HEK293 (cell line): ENCODE results near the gene RHOT2.

Source experiments
- CTCF ChIA-PET: fragments of 350-600 bp; formaldehyde crosslinking; extraction: SDS; loops from one replicate; lab custom pipeline; 2021; ENCODE audit warnings: antibody characterized with exemption; lab: Yijun Ruan, JAX
- POLR2A ChIA-PET: fragments of 300-600 bp; formaldehyde crosslinking; extraction: SDS; loops from one replicate; lab custom pipeline; 2020; ENCODE audit warnings: antibody characterized with exemption, inconsistent platforms; lab: Yijun Ruan, JAX
- H3K27ac ChIP-seq: fragments of 200-500 bp; sonication (Bioruptor generic); 2 replicates; pipeline ENCODE4 v1.5.1; 2014; ENCODE audit warnings: low read depth, low read length, control low read depth, inconsistent platforms; ENCODE audit errors: extremely low read depth
- H3K36me3 ChIP-seq, 2 experiments: fragments of 200-500 bp in 1 of 2; sonication (Bioruptor generic) in 1 of 2; 1 replicate in 1 of 2; 2 replicates in 1 of 2; pipeline ENCODE4 v1.5.1; 2014 to 2017; ENCODE audit warnings: inconsistent platforms in 2 of 2, low read length in 2 of 2; ENCODE audit not compliant: control insufficient read depth in 2 of 2, insufficient read depth in 1 of 2
- H3K4me1 ChIP-seq: fragments of 200-500 bp; sonication (Bioruptor generic); 2 replicates; pipeline ENCODE4 v1.5.1; 2014; ENCODE audit warnings: mild to moderate bottlenecking, low read length, inconsistent platforms; ENCODE audit not compliant: control insufficient read depth, insufficient read depth
- H3K4me3 ChIP-seq: 2 replicates; pipeline ENCODE4 v1.5.1; 2011; ENCODE audit warnings: low read depth, mild to moderate bottlenecking, control low read depth, low read length, moderate library complexity
- H3K9me3 ChIP-seq: fragments of 200-500 bp; sonication (Bioruptor generic); 2 replicates; pipeline ENCODE4 v1.5.1; 2014; ENCODE audit warnings: low read depth, low read length, inconsistent platforms; ENCODE audit not compliant: control insufficient read depth, insufficient read depth
- BCL11A ChIP-seq: fragments of 450-650 bp; formaldehyde crosslinking; IDR thresholded peaks from 2 replicates; pipeline ENCODE4 v1.5.1; 2016; ENCODE audit warnings: low read depth, missing biosample characterization, missing genetic modification characterization
- BCL11B ChIP-seq: fragments of 450-650 bp; formaldehyde crosslinking; IDR thresholded peaks from 2 replicates; pipeline ENCODE4 v1.5.1; 2016; ENCODE audit warnings: low read depth, missing biosample characterization, missing genetic modification characterization
- KLF1 ChIP-seq: fragments of 450-650 bp; formaldehyde crosslinking; IDR thresholded peaks from 2 replicates; pipeline ENCODE4 v1.5.1; 2016; ENCODE audit warnings: missing biosample characterization, missing genetic modification characterization
- KLF10 ChIP-seq: fragments of 450-650 bp; IDR thresholded peaks from 2 replicates; pipeline ENCODE4 v1.5.1; 2018; ENCODE audit warnings: missing biosample characterization, mild to moderate bottlenecking, missing genetic modification characterization
- KLF8 ChIP-seq: fragments of 450-650 bp; formaldehyde crosslinking; IDR thresholded peaks from 2 replicates; pipeline ENCODE4 v1.5.1; 2016; ENCODE audit warnings: missing biosample characterization, missing genetic modification characterization
- PATZ1 ChIP-seq: fragments of 450-650 bp; formaldehyde crosslinking; IDR thresholded peaks from 2 replicates; pipeline ENCODE4 v1.5.1; 2016; ENCODE audit warnings: missing biosample characterization, missing genetic modification characterization
- SCRT1 ChIP-seq: fragments of 450-650 bp; formaldehyde crosslinking; IDR thresholded peaks from 2 replicates; pipeline ENCODE4 v1.5.1; 2016; ENCODE audit warnings: missing biosample characterization, missing genetic modification characterization, borderline replicate concordance
- SCRT2 ChIP-seq: fragments of 450-650 bp; formaldehyde crosslinking; IDR thresholded peaks from 2 replicates; pipeline ENCODE4 v1.5.1; 2016; ENCODE audit warnings: missing biosample characterization, missing genetic modification characterization
- SP7 ChIP-seq: fragments of 450-650 bp; formaldehyde crosslinking; IDR thresholded peaks from 2 replicates; pipeline ENCODE4 v1.5.1; 2016; ENCODE audit warnings: missing biosample characterization, missing genetic modification characterization
- ZBTB49 ChIP-seq: fragments of 450-650 bp; formaldehyde crosslinking; IDR thresholded peaks from 2 replicates; pipeline ENCODE4 v1.5.1; 2016; ENCODE audit warnings: missing biosample characterization, missing genetic modification characterization, low read depth
- ZNF112 ChIP-seq: fragments of 450-650 bp; formaldehyde crosslinking; IDR thresholded peaks from 2 replicates; pipeline ENCODE4 v1.5.0; 2017; ENCODE audit warnings: missing biosample characterization, missing genetic modification characterization
- ZNF133 ChIP-seq: fragments of 450-650 bp; formaldehyde crosslinking; IDR thresholded peaks from 2 replicates; pipeline ENCODE4 v1.5.1; 2016; ENCODE audit warnings: missing biosample characterization, missing genetic modification characterization
- ZNF138 ChIP-seq: fragments of 450-650 bp; formaldehyde crosslinking; IDR thresholded peaks from 2 replicates; pipeline ENCODE4 v1.5.1; 2016; ENCODE audit warnings: missing biosample characterization, missing genetic modification characterization, borderline replicate concordance
- ZNF18 ChIP-seq: fragments of 450-650 bp; formaldehyde crosslinking; IDR thresholded peaks from 2 replicates; pipeline ENCODE4 v1.5.1; 2016; ENCODE audit warnings: missing biosample characterization, missing genetic modification characterization
- ZNF211 ChIP-seq: fragments of 450-650 bp; formaldehyde crosslinking; IDR thresholded peaks from 2 replicates; pipeline ENCODE4 v1.5.1; 2016; ENCODE audit warnings: low read depth, missing biosample characterization, missing genetic modification characterization
- ZNF311 ChIP-seq: fragments of 450-650 bp; formaldehyde crosslinking; IDR thresholded peaks from 2 replicates; pipeline ENCODE4 v1.5.1; 2017; ENCODE audit warnings: missing biosample characterization, missing genetic modification characterization, borderline replicate concordance
- ZNF335 ChIP-seq: fragments of 450-650 bp; formaldehyde crosslinking; conservative IDR thresholded peaks from 2 replicates; pipeline ENCODE4 v1.5.1; 2016; ENCODE audit warnings: missing biosample characterization, missing genetic modification characterization
- ZNF341 ChIP-seq: fragments of 450-650 bp; formaldehyde crosslinking; IDR thresholded peaks from 2 replicates; pipeline ENCODE4; 2016; ENCODE audit warnings: low read depth, missing biosample characterization, missing genetic modification characterization
- ZNF433 ChIP-seq: fragments of 450-650 bp; formaldehyde crosslinking; IDR thresholded peaks from 2 replicates; pipeline ENCODE4 v1.5.1; 2016; ENCODE audit warnings: missing biosample characterization, missing genetic modification characterization, low read depth
- ZNF449 ChIP-seq: fragments of 450-650 bp; formaldehyde crosslinking; IDR thresholded peaks from 2 replicates; pipeline ENCODE4 v1.5.1; 2017; ENCODE audit warnings: missing biosample characterization, mild to moderate bottlenecking, missing genetic modification characterization, moderate library complexity
- ZNF48 ChIP-seq: fragments of 450-650 bp; formaldehyde crosslinking; IDR thresholded peaks from 2 replicates; pipeline ENCODE4 v1.5.1; 2016; ENCODE audit warnings: missing biosample characterization, missing genetic modification characterization
- ZNF514 ChIP-seq: fragments of 450-650 bp; formaldehyde crosslinking; IDR thresholded peaks from 2 replicates; pipeline ENCODE4 v1.5.1; 2016; ENCODE audit warnings: missing biosample characterization, missing genetic modification characterization
- ZNF571 ChIP-seq: fragments of 450-650 bp; formaldehyde crosslinking; IDR thresholded peaks from 2 replicates; pipeline ENCODE4 v1.5.0; 2017; ENCODE audit warnings: missing biosample characterization, missing genetic modification characterization
- ZNF629 ChIP-seq: fragments of 450-650 bp; formaldehyde crosslinking; IDR thresholded peaks from 2 replicates; pipeline ENCODE4 v1.5.1; 2017; ENCODE audit warnings: missing biosample characterization, missing genetic modification characterization
- ZNF747 ChIP-seq: fragments of 450-650 bp; formaldehyde crosslinking; IDR thresholded peaks from 2 replicates; pipeline ENCODE4 v1.5.1; 2016; ENCODE audit warnings: missing biosample characterization, missing genetic modification characterization
- ZNF768 ChIP-seq: fragments of 450-650 bp; formaldehyde crosslinking; IDR thresholded peaks from 2 replicates; pipeline ENCODE4 v1.5.1; 2018; ENCODE audit warnings: missing biosample characterization, mild to moderate bottlenecking, missing genetic modification characterization
- ZNF785 ChIP-seq: fragments of 450-650 bp; formaldehyde crosslinking; IDR thresholded peaks from 2 replicates; pipeline ENCODE4 v1.5.1; 2016; ENCODE audit warnings: missing biosample characterization, missing genetic modification characterization

RHOT2 gene

GRCh38 chr16:678209-678857 lies 10.4 kb downstream of the RHOT2 start (continued):
- no peak for TF ChIP-seq ZNF433
- TF ChIP-seq BCL11B (tag by site-specific recombination) = peak; percentile 68; the same call in 1 of the 2 replicates
- 0 out of 2 replicates have a peak, but pooled peaks have one; percentile 30 for TF ChIP-seq SCRT2 (tag by site-specific recombination)
- TF ChIP-seq ZNF449 (tag by site-specific recombination) = no peak

- no peaks in the 10 kb centered on the region for H3K9me3 ChIP-seq
- H3K4me3 ChIP-seq = peak overlapping the region; percentile 26
- peaks cover 14% of the 10 kb centered on the region; the same call in 1 of the 2 replicates for H3K4me1 ChIP-seq
- ChIA-PET POLR2A (interaction anchor here (0.6 to 5.4 kb wide), 8 partner anchors 9 to 1027 kb away, joined by 3 to 57 read pairs (median 4); partner anchors contain the start of genes ANTKMT, CHTF18, MAPK8IP3 and RHOT2), CTCF (interaction anchor here (1.7 kb wide), 1 partner anchor 11 kb away, joined by 4 read pairs; the partner anchor contains the start of gene RHOT2)
- peak overlapping the region; percentile 79 for H3K27ac ChIP-seq
- H3K36me3 ChIP-seq = peaks cover 3 to 39% of the 10 kb centered on the region in 2 experiments; a peak in 1 of 3 replicates
- TF ChIP-seq ZNF629 (tag by site-specific recombination) (peak; percentile 57; the same call in 1 of the 2 replicates), KLF10 (tag by site-specific recombination) (peak; percentile 44; the same call in 1 of the 2 replicates), ZNF138 (no peak), ZNF747 (no peak), ZNF133 (tag by site-specific recombination) (no peak), ZNF211 (tag by site-specific recombination) (no peak), ZNF341 (tag by site-specific recombination) (peak; percentile 8), PATZ1 (peak; percentile 94), BCL11A (tag by site-specific recombination) (0 out of 2 replicates have a peak, but pooled peaks have one; percentile 60), SCRT1 (tag by site-specific recombination) (no peak), KLF8 (tag by site-specific recombination) (peak; percentile 89), ZNF112 (tag by site-specific recombination) (no peak), ZBTB49 (tag by site-specific recombination) (no peak), ZNF311 (no peak), ZNF768 (tag by site-specific recombination) (no peak), ZNF48 (tag by site-specific recombination) (no peak), ZNF514 (no peak), SP7 (tag by site-specific recombination) (peak; percentile 51), KLF1 (tag by site-specific recombination) (peak; percentile 92), ZNF335 (tag by site-specific recombination) (peak; percentile 86), ZNF18 (tag by site-specific recombination) (peak; percentile 67; the same call in 1 of the 2 replicates), BCL11B (tag by site-specific recombination) (no peak), ZNF571 (tag by site-specific recombination) (no peak), ZNF785 (no peak)
Measured at GRCh38 chr16:678858-679813, 11.2 kb downstream of the RHOT2 start.
